ENCODE results near the gene PTPRK. TPM values are rescaled to one million over a fixed set of nuclear protein-coding genes. Genes with fewer than 3 reads are reported as not detected.

Gene PTPRK
- total RNA-seq, 2 donors from 2014 or later = 33.7 to 36.0 TPM

- TF ChIP-seq CTCF (IDR thresholded peaks at IDR 0.05) = no peak
- Histone ChIP-seq H3K4me3 (no peak overlapping the region), H3K4me1 (ENCODE audit: control insufficient read depth in 1 of 2, low read depth in 2 of 2) (peaks cover 13 to 45% of the 10 kb centered on the region in 2 donors), H3K27me3 (replicated peaks; ENCODE audit: insufficient read depth) (no peaks in the 10 kb centered on the region), H3K9me3 (peaks cover 5% of the 10 kb centered on the region), H3K27ac (no peak overlapping the region), H3K36me3 (no peaks in the 10 kb centered on the region)
- ATAC-seq (ENCODE audit: insufficient number of reproducible peaks, low FRiP score, low read depth) (no peak), DNase-seq (ENCODE audit: low spot score) (no peak)
Observed at GRCh38 chr6:128380891-128381290, 139.5 kb downstream of the PTPRK start.

GRCh38 chr6:128379577-128379976 is 140.8 kb downstream of the PTPRK start:
- no peak for TF ChIP-seq CTCF (IDR thresholded peaks at IDR 0.05)
- Histone ChIP-seq H3K27me3 (replicated peaks; ENCODE audit: insufficient read depth) (no peaks in the 10 kb centered on the region), H3K4me1 (ENCODE audit: control insufficient read depth in 1 of 2, low read depth in 2 of 2) (peaks cover 13 to 45% of the 10 kb centered on the region in 2 donors), H3K9me3 (peaks cover 5% of the 10 kb centered on the region), H3K27ac (peak overlapping the region; percentile 16 to 22), H3K36me3 (no peaks in the 10 kb centered on the region), H3K4me3 (no peak overlapping the region)
- DNase-seq (ENCODE audit: low spot score) (no peak), ATAC-seq (ENCODE audit: insufficient number of reproducible peaks, low FRiP score, low read depth) (no peak)

GRCh38 chr6:128376952-128377503 is 143.4 kb downstream of the PTPRK start:
- DNase-seq (ENCODE audit: low spot score) (no peak), ATAC-seq (ENCODE audit: insufficient number of reproducible peaks, low FRiP score, low read depth) (no peak)
- H3K4me3 ChIP-seq = no peak overlapping the region
- H3K27me3 ChIP-seq (replicated peaks; ENCODE audit: insufficient read depth) = no peaks in the 10 kb centered on the region
- TF ChIP-seq CTCF (IDR thresholded peaks at IDR 0.05) = no peak
- H3K9me3 ChIP-seq = peaks cover 5% of the 10 kb centered on the region
- peaks cover 9 to 33% of the 10 kb centered on the region in 2 donors for H3K4me1 ChIP-seq (ENCODE audit: control insufficient read depth in 1 of 2, low read depth in 2 of 2)
- no peak overlapping the region for H3K27ac ChIP-seq
- no peaks in the 10 kb centered on the region for H3K36me3 ChIP-seq

GRCh38 chr6:128371136-128371535 is 149.3 kb downstream of the PTPRK start:
- ATAC-seq (ENCODE audit: insufficient number of reproducible peaks, low FRiP score, low read depth) = no peak
- TF ChIP-seq CTCF (IDR thresholded peaks at IDR 0.05) = no peak
- Histone ChIP-seq H3K27ac (no peak overlapping the region), H3K9me3 (no peaks in the 10 kb centered on the region), H3K4me3 (no peak overlapping the region), H3K27me3 (replicated peaks; ENCODE audit: insufficient read depth) (no peaks in the 10 kb centered on the region), H3K4me1 (ENCODE audit: control insufficient read depth in 1 of 2, low read depth in 2 of 2) (peaks cover 5 to 10% of the 10 kb centered on the region in 2 donors), H3K36me3 (no peaks in the 10 kb centered on the region)
- no peak for DNase-seq (ENCODE audit: low spot score)

GRCh38 chr6:128370072-128370471 is 150.3 kb downstream of the PTPRK start:
- Histone ChIP-seq H3K27ac (no peak overlapping the region), H3K9me3 (no peaks in the 10 kb centered on the region), H3K36me3 (no peaks in the 10 kb centered on the region), H3K4me3 (no peak overlapping the region), H3K4me1 (ENCODE audit: control insufficient read depth in 1 of 2, low read depth in 2 of 2) (peaks cover 5 to 10% of the 10 kb centered on the region in 2 donors), H3K27me3 (replicated peaks; ENCODE audit: insufficient read depth) (no peaks in the 10 kb centered on the region)
- ATAC-seq (ENCODE audit: insufficient number of reproducible peaks, low FRiP score, low read depth) (no peak), DNase-seq (ENCODE audit: low spot score) (no peak)
- TF ChIP-seq CTCF (IDR thresholded peaks at IDR 0.05) = no peak

Data from thoracic aorta (tissue), 2 donors.